Lower lobe of right lung (tissue), 2 donors: Measurements from ENCODE around the gene MYCT1. TPM values are rescaled to one million over a fixed set of nuclear protein-coding genes. Genes with fewer than 3 reads are reported as not detected.

ENCODE experiments used
- ATAC-seq, 2 donors: fragments of 200-7000 bp; cut with Tn5 transposase; one replicate each; pipeline ENCODE4 v1.9.1; 2020 to 2022; ENCODE audit warnings: mild to moderate bottlenecking in 2 of 2, moderate library complexity in 2 of 2
- DNase-seq: peaks from one replicate; pipeline ENCODE4 v3.0.0-alpha.2; 2020
- H3K27ac ChIP-seq: fragments of 200-600 bp; one replicate; pipeline ENCODE4 v1.8.0; 2022
- H3K27me3 ChIP-seq: fragments of 200-600 bp; one replicate; pipeline ENCODE4 v1.8.0; 2022; ENCODE audit warnings: low read depth
- H3K36me3 ChIP-seq: fragments of 200-600 bp; one replicate; pipeline ENCODE4 v1.8.0; 2022; ENCODE audit warnings: mild to moderate bottlenecking
- H3K4me1 ChIP-seq: fragments of 200-600 bp; one replicate; pipeline ENCODE4 v1.8.0; 2022
- H3K4me3 ChIP-seq: fragments of 200-600 bp; one replicate; pipeline ENCODE4 v1.8.0; 2022; ENCODE audit warnings: mild to moderate bottlenecking
- H3K9me3 ChIP-seq: fragments of 200-600 bp; one replicate; pipeline ENCODE4 v1.8.0; 2022
- CTCF ChIP-seq: fragments of 200-600 bp; IDR thresholded peaks from one replicate; pipeline ENCODE4 v1.8.0; 2022; ENCODE audit warnings: antibody characterized with exemption, mild to moderate bottlenecking
- intact Hi-C: fragments of 100-400 bp; cut with DNase I; formaldehyde crosslinking; loops from one replicate; pipeline ENCODE4 v1.11.0; 2022
- total RNA-seq: library from RNA; stranded (reverse); fragmentation: NEBNext Ultra II Directional; extraction: Animal tissue kit (Norgen Biotek cat#: 25700); gene quantifications from one replicate; pipeline ENCODE4 v1.2.1, GENCODE V29; 2021
- donor health status: DM: no; HTN: yes; CAD: no; lungs with severe emphysema.

MYCT1 gene
- total RNA-seq, 1 donor from 2014 or later = 18.0 TPM

GRCh38 chr6:152721956-152722355, 24.3 kb downstream of the MYCT1 start:
- ATAC-seq (no peak), DNase-seq (no peak)
- Histone ChIP-seq H3K36me3 (no peaks in the 10 kb centered on the region), H3K4me1 (no peaks in the 10 kb centered on the region), H3K9me3 (no peaks in the 10 kb centered on the region), H3K27ac (no peak overlapping the region), H3K4me3 (no peak overlapping the region), H3K27me3 (no peaks in the 10 kb centered on the region)
- TF ChIP-seq CTCF = no peak
- intact Hi-C loops = no loop called here

GRCh38 chr6:152723398-152723797, 25.7 kb downstream of the MYCT1 start:
- no peak for TF ChIP-seq CTCF
- DNase-seq (no peak), ATAC-seq (no peak)
- Histone ChIP-seq H3K27ac (no peak overlapping the region), H3K36me3 (no peaks in the 10 kb centered on the region), H3K27me3 (no peaks in the 10 kb centered on the region), H3K4me1 (no peaks in the 10 kb centered on the region), H3K9me3 (no peaks in the 10 kb centered on the region), H3K4me3 (no peak overlapping the region)
- intact Hi-C loops = no loop called here

GRCh38 chr6:152726313-152726712, 28.6 kb downstream of the MYCT1 start:
- H3K4me3 ChIP-seq = no peak overlapping the region
- DNase-seq (no peak), ATAC-seq (no peak)
- intact Hi-C loops = no loop called here
- H3K9me3 ChIP-seq = no peaks in the 10 kb centered on the region
- no peak for TF ChIP-seq CTCF
- H3K4me1 ChIP-seq = no peaks in the 10 kb centered on the region
- H3K27ac ChIP-seq = no peak overlapping the region
- no peaks in the 10 kb centered on the region for H3K36me3 ChIP-seq
- no peaks in the 10 kb centered on the region for H3K27me3 ChIP-seq

- Histone ChIP-seq H3K9me3 (no peaks in the 10 kb centered on the region), H3K27ac (no peak overlapping the region), H3K4me1 (no peaks in the 10 kb centered on the region), H3K36me3 (no peaks in the 10 kb centered on the region), H3K4me3 (no peak overlapping the region), H3K27me3 (no peaks in the 10 kb centered on the region)
- DNase-seq (no peak), ATAC-seq (no peak)
- intact Hi-C loops = no loop called here
- TF ChIP-seq CTCF = no peak
Measured at GRCh38 chr6:152727507-152727906, 29.8 kb downstream of the MYCT1 start.

GRCh38 chr6:152734630-152735029, 36.9 kb downstream of the MYCT1 start:
- ATAC-seq (no peak), DNase-seq (no peak)
- Histone ChIP-seq H3K4me3 (no peak overlapping the region), H3K27ac (no peak overlapping the region), H3K4me1 (no peaks in the 10 kb centered on the region), H3K9me3 (no peaks in the 10 kb centered on the region), H3K27me3 (no peaks in the 10 kb centered on the region), H3K36me3 (no peaks in the 10 kb centered on the region)
- intact Hi-C loops = no loop called here
- TF ChIP-seq CTCF = no peak
